ENCODE measurements around the gene CARMIL3. TPM values are rescaled to one million over a fixed set of nuclear protein-coding genes. Genes with fewer than 3 reads are reported as not detected.

The CARMIL3 gene
- total RNA-seq, 1 donor from 2014 or later: 1.5 TPM

DNA sequence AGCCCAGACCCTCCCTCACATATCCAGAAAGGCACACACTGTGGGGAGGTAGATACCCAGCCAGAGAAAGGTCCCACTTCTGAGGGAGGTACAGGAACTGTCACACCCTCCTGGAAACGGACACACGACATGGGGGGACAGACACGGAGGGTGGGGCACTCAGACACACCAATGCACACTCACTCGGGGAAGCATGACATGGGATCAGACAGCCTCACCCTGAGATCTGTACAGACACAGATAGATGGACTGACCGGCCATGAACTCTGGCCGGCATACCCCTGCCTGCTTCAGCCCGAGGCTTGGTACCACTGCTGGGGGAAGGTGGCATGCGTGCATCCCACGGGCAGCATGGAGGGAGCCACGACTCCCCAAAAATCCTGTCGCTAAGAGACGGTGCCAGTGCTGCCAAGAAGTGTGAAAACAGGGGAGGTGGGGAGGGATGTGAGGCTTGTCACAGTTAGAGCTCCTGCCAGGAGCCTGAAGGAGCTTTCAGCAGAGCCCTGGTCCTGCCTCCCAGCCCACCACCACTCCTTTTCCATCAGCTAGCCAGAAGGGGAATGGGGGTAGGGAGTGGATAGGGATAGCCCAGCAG, 20.1 kb downstream of the CARMIL3 start:
- Mint-ChIP-seq H3K4me3 (no peak overlapping the region), H3K27me3 (peaks cover 6% of the 10 kb centered on the region), H3K4me1 (peaks cover 20% of the 10 kb centered on the region), H3K9me3 (no peaks in the 10 kb centered on the region), H3K27ac (no peak overlapping the region), H3K36me3 (ENCODE audit: low read depth) (no peaks in the 10 kb centered on the region)
- no peak for DNase-seq
- intact Hi-C loops (cut with micrococcal nuclease): loop anchor here (1.0 kb wide), 1 partner anchor 19 kb away; no protein-coding TSS in a partner anchor

DNA sequence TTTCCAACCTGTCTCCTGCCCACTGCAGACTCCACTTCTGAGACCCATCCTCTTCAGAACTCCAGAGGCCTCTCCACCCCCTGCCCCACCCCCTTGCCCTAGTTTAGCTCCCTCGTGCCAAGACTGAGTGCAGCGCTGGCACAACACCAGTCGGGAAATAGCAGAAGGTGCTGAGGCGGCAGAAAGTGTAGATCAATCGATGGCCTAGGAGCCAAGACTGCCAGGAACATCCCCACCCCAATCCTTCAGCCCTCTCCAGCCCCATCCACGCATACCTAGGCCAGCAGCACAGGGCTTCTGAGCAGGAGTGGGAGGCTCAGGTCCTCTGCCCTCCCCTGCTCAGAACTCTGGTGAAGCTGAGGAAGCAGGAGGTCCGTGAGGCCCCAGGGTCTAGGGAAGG, 20.6 kb downstream of the CARMIL3 start:
- H3K27me3 Mint-ChIP-seq: peaks cover 5% of the 10 kb centered on the region
- H3K4me1 Mint-ChIP-seq: peaks cover 20% of the 10 kb centered on the region
- H3K9me3 Mint-ChIP-seq: no peaks in the 10 kb centered on the region
- H3K36me3 Mint-ChIP-seq (ENCODE audit: low read depth): no peaks in the 10 kb centered on the region
- H3K27ac Mint-ChIP-seq: no peak overlapping the region
- DNase-seq: no peak
- no peak overlapping the region for H3K4me3 Mint-ChIP-seq
- intact Hi-C loops (cut with micrococcal nuclease): no loop called here

DNA sequence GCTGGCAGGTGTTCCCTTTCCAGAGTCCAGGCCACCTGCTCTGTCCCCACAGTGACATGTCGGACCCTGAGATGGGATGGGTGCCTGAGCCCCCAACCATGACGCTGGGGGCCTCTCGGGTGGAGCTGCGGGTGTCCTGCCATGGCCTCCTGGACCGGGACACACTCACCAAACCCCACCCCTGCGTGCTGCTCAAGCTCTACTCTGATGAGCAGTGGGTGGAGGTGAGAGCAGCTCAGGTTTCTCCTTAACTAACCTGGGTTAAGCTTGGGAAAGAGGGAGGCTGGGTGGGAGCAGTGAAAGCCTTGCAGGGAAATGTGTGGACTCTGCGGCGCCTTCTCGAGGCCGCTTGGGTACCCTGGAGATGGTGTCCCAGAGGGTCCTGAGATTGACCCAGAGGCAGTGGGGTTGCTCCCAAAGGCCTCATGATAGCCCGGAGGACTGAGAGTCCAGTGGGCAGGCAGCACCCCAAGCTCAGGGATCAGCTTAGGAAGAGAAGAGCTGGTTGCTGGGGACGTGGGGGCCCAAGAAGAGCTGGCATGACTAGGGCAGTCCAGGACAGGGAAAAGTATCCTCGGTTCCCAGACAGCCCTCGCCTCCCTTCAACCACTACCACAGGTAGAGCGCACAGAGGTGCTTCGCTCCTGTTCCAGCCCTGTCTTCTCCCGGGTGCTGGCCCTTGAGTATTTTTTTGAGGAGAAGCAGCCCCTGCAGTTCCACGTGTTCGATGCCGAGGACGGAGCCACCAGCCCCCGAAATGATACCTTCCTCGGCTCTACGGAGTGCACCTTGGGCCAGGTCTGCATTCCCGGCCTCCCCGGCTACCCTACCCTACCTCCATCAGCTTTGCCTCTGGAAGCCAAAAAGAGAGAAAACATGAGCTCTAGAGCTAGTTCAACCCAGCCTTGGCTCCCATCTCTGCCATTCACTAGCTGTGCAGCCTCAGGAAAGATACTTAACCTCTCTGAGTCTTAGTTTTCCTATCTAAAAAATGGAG, 21.4 kb downstream of the CARMIL3 start:
- no peaks in the 10 kb centered on the region for H3K9me3 Mint-ChIP-seq
- intact Hi-C loops (cut with micrococcal nuclease): no loop called here
- no peak for DNase-seq
- H3K4me1 Mint-ChIP-seq: peaks cover 20% of the 10 kb centered on the region
- no peak overlapping the region for H3K27ac Mint-ChIP-seq
- H3K4me3 Mint-ChIP-seq: no peak overlapping the region
- H3K27me3 Mint-ChIP-seq: peaks cover 3% of the 10 kb centered on the region
- no peaks in the 10 kb centered on the region for H3K36me3 Mint-ChIP-seq (ENCODE audit: low read depth)

DNA sequence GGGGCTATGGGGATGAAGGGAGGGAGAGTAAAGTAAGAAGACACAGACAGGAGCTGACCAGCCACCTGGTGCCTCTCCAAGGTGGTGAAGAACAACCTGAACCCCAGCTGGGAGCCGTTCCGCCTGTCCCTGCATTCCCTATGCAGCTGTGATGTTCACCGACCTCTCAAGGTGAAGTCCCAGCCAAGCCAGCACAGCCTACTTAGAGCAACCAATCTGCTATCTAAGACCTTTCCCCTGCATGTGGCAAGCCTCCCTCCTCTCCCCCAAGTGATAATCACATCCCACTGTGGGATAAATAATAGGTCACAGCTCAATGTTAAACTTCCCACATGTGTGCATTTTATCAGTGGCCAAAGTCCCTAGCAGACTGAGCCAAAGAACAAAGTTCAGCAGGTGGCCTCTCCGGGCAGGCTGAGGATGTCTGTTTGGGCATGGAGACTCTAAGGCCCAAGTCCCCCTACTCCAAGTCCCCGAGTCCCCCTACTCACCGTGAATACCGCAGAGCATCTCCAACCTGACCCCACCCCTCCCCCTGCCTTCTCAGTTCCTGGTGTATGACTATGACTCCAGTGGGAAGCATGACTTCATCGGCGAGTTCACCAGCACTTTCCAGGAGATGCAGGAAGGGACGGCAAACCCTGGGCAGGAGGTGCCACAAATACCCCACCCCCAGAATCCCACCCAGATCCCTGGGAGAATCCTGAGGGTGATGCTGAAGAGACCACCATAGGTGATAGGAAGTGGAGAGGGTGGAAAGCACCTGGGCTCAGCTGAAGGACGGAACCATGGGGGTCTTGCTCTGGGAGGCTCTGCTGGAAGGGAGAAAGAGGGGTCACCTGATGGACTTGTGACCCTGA, 23.0 kb downstream of the CARMIL3 start:
- intact Hi-C loops (cut with micrococcal nuclease): no loop called here
- Mint-ChIP-seq H3K4me1 (peaks cover 21% of the 10 kb centered on the region), H3K9me3 (no peaks in the 10 kb centered on the region), H3K27me3 (peaks cover 3% of the 10 kb centered on the region), H3K36me3 (ENCODE audit: low read depth) (no peaks in the 10 kb centered on the region), H3K4me3 (no peak overlapping the region), H3K27ac (no peak overlapping the region)
- DNase-seq: no peak

DNA sequence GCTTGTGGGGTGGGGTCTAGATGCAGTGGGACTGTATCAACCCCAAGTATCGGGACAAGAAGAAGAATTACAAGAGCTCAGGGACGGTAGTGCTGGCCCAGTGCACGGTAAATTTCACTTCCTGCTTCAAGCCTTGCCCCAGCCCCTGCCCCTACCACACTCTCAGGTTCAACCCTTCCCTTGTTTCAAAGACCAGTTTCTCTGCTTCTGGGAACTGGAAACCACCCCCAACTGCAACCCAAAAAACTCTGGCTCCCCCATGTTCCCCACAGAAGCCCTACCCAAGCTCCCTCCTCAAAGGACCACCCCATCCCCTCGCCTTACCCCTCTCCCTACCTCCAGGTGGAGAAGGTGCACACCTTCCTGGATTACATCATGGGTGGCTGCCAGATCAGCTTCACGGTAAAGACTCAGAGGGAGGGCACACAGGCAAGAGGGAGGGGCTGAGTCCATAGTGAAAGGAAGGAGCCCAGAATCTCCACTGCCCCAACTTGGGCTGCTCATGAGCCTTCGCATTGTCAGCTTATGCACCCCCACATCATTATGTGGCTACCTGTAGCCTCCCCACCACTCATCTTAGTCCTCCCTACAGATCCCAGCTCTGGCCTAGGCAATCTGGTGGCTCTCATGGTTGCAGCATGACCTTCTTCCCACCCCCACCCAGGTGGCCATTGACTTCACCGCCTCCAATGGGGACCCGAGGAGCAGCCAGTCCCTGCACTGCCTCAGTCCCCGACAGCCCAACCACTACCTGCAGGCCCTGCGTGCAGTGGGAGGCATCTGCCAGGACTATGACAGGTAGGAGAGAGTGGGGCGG, 23.9 kb downstream of the CARMIL3 start:
- Mint-ChIP-seq H3K9me3 (no peaks in the 10 kb centered on the region), H3K36me3 (ENCODE audit: low read depth) (no peaks in the 10 kb centered on the region), H3K27ac (peak overlapping the region; percentile 56), H3K27me3 (no peaks in the 10 kb centered on the region), H3K4me3 (no peak overlapping the region), H3K4me1 (peaks cover 23% of the 10 kb centered on the region)
- intact Hi-C loops (cut with micrococcal nuclease): no loop called here
- DNase-seq: no peak

DNA sequence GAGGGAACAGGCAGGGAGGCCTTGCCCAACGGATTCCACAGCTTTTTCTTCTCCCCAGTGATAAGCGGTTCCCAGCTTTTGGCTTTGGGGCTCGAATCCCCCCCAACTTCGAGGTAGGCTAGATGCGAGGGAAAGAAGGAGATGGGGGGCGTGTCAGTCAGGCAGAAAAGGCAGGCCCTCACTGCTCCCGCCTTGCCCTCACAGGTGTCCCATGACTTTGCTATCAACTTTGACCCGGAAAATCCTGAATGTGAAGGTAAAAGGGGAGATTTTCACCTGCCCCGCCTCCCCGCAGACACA, 24.4 kb downstream of the CARMIL3 start:
- no peaks in the 10 kb centered on the region for H3K9me3 Mint-ChIP-seq
- no peaks in the 10 kb centered on the region for H3K36me3 Mint-ChIP-seq (ENCODE audit: low read depth)
- DNase-seq: no peak
- no peak overlapping the region for H3K4me3 Mint-ChIP-seq
- H3K27ac Mint-ChIP-seq: no peak overlapping the region
- H3K4me1 Mint-ChIP-seq: peaks cover 19% of the 10 kb centered on the region
- intact Hi-C loops (cut with micrococcal nuclease): no loop called here
- H3K27me3 Mint-ChIP-seq: no peaks in the 10 kb centered on the region

DNA sequence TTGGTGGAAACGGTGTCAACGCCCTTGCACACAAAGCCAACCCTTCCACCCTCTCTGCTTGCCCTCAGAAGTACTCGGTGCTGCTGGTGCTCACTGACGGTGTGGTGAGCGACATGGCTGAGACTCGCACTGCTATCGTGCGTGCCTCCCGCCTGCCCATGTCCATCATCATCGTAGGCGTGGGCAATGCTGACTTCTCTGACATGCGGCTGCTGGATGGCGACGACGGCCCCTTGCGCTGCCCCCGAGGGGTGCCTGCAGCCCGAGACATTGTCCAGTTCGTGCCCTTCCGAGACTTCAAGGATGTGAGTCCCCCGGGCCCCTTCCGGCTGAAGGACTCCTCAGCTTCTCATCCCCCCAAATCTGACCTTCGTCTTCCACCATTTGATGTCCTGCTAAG, 25.3 kb downstream of the CARMIL3 start:
- no peaks in the 10 kb centered on the region for H3K9me3 Mint-ChIP-seq
- intact Hi-C loops (cut with micrococcal nuclease): no loop called here
- H3K4me1 Mint-ChIP-seq: peaks cover 23% of the 10 kb centered on the region
- H3K27me3 Mint-ChIP-seq: peaks cover 4% of the 10 kb centered on the region
- H3K36me3 Mint-ChIP-seq (ENCODE audit: low read depth): no peaks in the 10 kb centered on the region
- H3K4me3 Mint-ChIP-seq: no peak overlapping the region
- no peak overlapping the region for H3K27ac Mint-ChIP-seq
- no peak for DNase-seq

DNA sequence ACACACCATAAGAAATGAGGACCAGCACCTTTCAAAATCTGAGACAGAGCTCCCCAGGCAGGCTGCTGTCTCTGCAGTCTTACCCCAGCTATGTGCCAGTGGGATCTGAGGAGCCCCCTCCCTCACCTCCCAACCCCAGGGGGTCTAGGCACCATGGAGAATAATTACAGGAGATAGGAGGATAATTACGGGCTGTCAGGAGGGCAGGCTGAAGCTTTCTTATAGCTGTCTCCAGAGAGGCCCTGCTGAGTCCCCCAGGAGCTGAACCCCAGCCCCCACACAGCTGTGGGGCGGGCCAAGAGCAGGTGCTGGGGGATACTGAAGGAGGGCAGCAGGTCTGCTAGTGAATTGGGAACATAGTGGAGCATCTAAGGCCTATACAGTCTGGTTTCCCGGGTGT, 26.3 kb downstream of the CARMIL3 start:
- Mint-ChIP-seq H3K27me3 (peaks cover 6% of the 10 kb centered on the region), H3K36me3 (ENCODE audit: low read depth) (no peaks in the 10 kb centered on the region), H3K4me3 (no peak overlapping the region), H3K27ac (no peak overlapping the region), H3K4me1 (peaks cover 26% of the 10 kb centered on the region), H3K9me3 (no peaks in the 10 kb centered on the region)
- DNase-seq: no peak
- intact Hi-C loops (cut with micrococcal nuclease): no loop called here

DNA sequence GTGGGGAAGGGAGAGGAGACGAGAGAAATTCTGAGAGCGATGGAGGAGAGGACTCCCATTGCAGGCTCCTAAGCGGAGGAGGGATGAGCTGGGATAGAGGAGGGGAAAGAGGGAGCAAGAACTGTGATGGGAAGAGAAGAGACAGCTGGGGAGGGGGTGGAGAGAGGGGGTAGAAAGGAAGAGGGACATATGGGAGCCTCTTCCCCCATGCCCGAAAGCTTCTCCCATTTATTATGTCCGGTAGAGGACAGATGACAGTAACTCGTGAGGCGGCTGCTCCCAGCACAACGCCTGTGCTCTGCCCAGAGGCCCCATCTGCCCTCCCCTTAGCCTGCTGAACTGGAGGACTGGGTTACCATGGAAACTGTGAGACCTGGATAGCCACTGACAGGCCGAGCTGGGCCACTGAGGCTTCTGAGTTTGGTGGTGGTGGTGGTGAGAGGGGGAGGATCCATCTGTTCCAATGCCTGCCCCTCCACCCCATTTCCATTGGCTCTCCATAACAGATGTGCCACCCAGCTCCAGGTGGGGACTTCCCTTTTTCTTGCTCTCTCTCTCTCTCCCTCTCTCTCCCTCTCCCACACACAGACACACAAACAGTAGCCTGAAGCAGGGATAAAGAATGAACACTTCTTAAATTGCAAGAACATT, 27.8 kb downstream of the CARMIL3 start:
- no peaks in the 10 kb centered on the region for H3K9me3 Mint-ChIP-seq
- intact Hi-C loops (cut with micrococcal nuclease): no loop called here
- H3K4me3 Mint-ChIP-seq: no peak overlapping the region
- H3K36me3 Mint-ChIP-seq (ENCODE audit: low read depth): no peaks in the 10 kb centered on the region
- no peak for DNase-seq
- no peak overlapping the region for H3K27ac Mint-ChIP-seq
- peaks cover 26% of the 10 kb centered on the region for H3K4me1 Mint-ChIP-seq
- H3K27me3 Mint-ChIP-seq: peaks cover 6% of the 10 kb centered on the region

DNA sequence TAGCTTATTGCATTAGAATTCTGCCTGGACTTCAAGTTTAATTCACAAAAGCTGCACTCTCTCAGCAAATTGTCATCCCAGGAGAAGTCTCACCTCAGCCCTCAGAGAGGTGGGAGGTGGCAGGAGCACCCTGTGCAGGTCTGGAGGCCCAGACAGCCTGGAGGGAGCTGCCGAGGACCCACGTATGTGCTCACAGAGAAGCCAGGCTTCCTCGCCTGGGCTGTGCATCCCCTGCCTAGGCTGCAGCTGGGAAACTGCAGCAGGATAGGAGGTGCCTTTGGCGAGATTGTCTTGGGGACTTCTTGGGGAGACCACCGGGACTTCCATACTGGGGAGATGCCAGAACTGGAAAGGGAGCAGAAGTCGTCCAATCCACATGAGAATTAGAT, 28.3 kb downstream of the CARMIL3 start:
- Mint-ChIP-seq H3K4me1 (peaks cover 24% of the 10 kb centered on the region), H3K9me3 (no peaks in the 10 kb centered on the region), H3K27ac (peak overlapping the region; percentile 46), H3K36me3 (ENCODE audit: low read depth) (no peaks in the 10 kb centered on the region), H3K4me3 (peak overlapping the region; percentile 84), H3K27me3 (peaks cover 6% of the 10 kb centered on the region)
- DNase-seq: no peak
- intact Hi-C loops (cut with micrococcal nuclease): no loop called here

DNA sequence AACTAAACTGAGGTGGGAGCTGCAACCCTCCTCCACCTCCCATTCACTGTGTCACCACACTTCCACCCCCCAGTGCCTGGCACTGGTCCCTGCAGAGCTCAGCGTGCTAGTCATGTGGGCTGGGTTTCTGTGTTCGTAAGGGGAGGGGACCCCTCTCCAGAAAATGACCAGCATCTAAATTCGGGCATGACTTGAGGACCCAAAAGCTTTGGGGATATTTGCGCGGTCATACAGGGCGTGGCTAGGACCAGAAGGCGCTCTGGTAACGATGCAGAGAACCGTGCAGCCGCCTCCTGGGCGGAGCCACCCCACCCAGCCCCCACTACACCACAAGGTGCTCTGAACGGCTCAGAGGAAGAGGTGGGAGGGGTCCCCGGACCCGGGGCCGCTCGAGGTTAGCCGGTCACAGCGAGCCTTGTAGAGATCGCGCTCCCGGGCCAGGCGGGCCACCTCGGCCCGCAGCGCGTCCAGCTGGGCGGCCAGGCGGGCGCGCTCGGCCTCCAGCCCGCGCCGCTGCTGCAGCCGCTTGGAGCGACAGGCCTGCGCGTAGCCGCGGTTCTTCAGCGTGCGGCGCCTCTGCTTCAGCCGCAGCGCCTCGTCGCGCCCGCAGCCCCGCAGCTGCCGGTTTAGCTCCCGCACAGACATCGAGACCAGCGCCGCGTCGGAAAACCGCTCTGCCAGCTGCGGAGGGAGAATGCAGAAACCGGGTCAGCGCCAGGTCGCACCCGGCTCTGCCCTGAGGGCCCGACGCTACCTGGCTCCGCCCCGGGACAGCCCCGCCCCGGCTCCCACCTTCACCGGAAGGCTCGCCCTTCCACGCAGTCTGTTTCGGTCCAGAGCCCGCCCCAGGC, 29.3 kb downstream of the CARMIL3 start:
- intact Hi-C loops (cut with micrococcal nuclease): loop anchor here (1.0 kb wide), 2 partner anchors 13 to 33 kb away; partner anchors contain the start of genes DCAF11, NRL and PCK2
- Mint-ChIP-seq H3K36me3 (ENCODE audit: low read depth) (no peaks in the 10 kb centered on the region), H3K4me1 (peaks cover 16% of the 10 kb centered on the region), H3K27me3 (peaks cover 6% of the 10 kb centered on the region), H3K9me3 (no peaks in the 10 kb centered on the region), H3K4me3 (peak overlapping the region; percentile 84), H3K27ac (peak overlapping the region; percentile 78)
- DNase-seq: peak; percentile 93

DNA sequence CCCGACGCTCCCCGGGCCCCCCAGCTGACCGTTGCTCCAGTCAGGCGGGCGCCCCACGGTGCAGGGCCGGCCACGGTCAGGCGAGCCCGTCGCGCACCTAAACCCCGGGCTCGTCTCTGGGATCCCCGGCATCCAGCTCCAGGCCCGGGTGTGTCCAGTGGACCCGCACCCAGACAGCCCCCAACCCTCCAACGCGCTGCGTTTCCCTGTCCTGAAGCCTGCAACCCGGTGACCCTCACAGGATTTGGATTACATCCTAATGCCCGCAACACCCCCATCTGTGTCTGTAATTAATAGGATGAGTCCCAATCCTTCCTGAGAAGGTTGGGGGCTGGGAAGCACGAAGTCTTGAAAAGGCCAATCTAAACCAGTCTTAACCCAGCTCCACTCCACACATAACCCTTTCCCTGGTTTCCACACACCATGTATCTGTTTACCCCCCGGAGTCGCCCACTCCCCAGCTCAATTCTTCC, 30.0 kb downstream of the CARMIL3 start:
- intact Hi-C loops (cut with micrococcal nuclease): loop anchor here (1.0 kb wide), 2 partner anchors 13 to 33 kb away; partner anchors contain the start of genes DCAF11, NRL and PCK2

More for the DNA sequence above, 30.0 kb downstream of the CARMIL3 start:
- peaks cover 6% of the 10 kb centered on the region for H3K27me3 Mint-ChIP-seq
- H3K27ac Mint-ChIP-seq: peak overlapping the region; percentile 77
- H3K9me3 Mint-ChIP-seq: no peaks in the 10 kb centered on the region
- no peak for DNase-seq
- peaks cover 16% of the 10 kb centered on the region for H3K4me1 Mint-ChIP-seq
- H3K36me3 Mint-ChIP-seq (ENCODE audit: low read depth): no peaks in the 10 kb centered on the region
- peak overlapping the region; percentile 84 for H3K4me3 Mint-ChIP-seq

All from activated CD4-positive, alpha-beta T cell treated with anti-CD3 and anti-CD28 coated beads, Interleukin-2, amount 10 ng/mL, durations not matched to agents 24 days and 14 days (primary cell).